ENCODE data around the gene CFAP74. TPM values are rescaled to one million over a fixed set of nuclear protein-coding genes. Genes with fewer than 3 reads are reported as not detected.

Gene CFAP74
- total RNA-seq, 1 experiment from 2014 or later = not detected

DNA sequence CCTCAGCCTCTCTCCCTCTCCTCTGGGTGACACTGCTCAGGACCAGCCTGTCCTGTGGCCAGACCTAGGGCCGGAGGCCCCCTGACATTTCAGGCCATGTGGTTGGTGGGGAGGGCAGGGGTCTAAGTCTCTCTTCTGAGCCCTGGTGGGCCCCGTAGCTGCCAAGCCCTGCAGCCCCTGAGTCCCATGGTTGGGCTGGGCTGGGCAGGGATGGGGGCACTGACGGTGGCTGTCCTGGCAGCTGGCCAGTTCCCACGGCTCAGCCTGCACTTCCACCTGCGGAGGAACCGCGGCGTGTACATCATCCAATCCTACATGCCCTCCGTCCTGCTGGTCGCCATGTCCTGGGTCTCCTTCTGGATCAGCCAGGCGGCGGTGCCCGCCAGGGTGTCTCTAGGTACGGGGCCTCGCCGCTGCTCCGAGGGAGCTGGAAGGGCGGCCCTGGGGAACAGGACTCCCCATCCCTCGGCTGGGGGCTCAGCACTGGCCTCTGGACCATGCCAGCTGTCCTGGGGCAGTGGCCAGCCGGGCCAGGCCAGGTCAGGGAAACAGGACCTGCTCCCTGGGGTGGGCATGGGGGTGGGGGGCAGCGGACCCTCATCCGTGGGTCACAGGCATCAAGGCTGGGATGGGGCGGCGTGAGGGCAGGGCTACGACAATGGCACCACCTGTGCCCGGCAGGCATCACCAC is 25.4 kb upstream of the CFAP74 start:
- H3K27me3 Mint-ChIP-seq (ENCODE audit: unreplicated experiment) = peaks cover 35% of the 10 kb centered on the region
- no peaks in the 10 kb centered on the region for H3K9me3 Mint-ChIP-seq (ENCODE audit: low read depth, unreplicated experiment)
- TF ChIP-seq, protein P1, sequence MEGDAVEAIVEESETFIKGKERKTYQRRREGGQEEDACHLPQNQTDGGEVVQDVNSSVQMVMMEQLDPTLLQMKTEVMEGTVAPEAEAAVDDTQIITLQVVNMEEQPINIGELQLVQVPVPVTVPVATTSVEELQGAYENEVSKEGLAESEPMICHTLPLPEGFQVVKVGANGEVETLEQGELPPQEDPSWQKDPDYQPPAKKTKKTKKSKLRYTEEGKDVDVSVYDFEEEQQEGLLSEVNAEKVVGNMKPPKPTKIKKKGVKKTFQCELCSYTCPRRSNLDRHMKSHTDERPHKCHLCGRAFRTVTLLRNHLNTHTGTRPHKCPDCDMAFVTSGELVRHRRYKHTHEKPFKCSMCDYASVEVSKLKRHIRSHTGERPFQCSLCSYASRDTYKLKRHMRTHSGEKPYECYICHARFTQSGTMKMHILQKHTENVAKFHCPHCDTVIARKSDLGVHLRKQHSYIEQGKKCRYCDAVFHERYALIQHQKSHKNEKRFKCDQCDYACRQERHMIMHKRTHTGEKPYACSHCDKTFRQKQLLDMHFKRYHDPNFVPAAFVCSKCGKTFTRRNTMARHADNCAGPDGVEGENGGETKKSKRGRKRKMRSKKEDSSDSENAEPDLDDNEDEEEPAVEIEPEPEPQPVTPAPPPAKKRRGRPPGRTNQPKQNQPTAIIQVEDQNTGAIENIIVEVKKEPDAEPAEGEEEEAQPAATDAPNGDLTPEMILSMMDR (IDR thresholded peaks at IDR 0.05; ENCODE audit: unreplicated experiment) = no peak
- CTCF ChIA-PET = no interaction called here
- no peak for DNase-seq
- no TSS peak for BruUV-seq (replicated peaks)
- no peak overlapping the region for H3K4me3 Mint-ChIP-seq (ENCODE audit: low read depth, unreplicated experiment)
- H3K4me1 Mint-ChIP-seq (ENCODE audit: low read depth, unreplicated experiment) = no peaks in the 10 kb centered on the region
- no peak overlapping the region for H3K27ac Mint-ChIP-seq (ENCODE audit: unreplicated experiment)
- intact Hi-C loops (cut with micrococcal nuclease; ENCODE audit: unreplicated experiment) = no loop called here
- no peaks in the 10 kb centered on the region for H3K36me3 Mint-ChIP-seq (ENCODE audit: insufficient read depth, unreplicated experiment)

DNA sequence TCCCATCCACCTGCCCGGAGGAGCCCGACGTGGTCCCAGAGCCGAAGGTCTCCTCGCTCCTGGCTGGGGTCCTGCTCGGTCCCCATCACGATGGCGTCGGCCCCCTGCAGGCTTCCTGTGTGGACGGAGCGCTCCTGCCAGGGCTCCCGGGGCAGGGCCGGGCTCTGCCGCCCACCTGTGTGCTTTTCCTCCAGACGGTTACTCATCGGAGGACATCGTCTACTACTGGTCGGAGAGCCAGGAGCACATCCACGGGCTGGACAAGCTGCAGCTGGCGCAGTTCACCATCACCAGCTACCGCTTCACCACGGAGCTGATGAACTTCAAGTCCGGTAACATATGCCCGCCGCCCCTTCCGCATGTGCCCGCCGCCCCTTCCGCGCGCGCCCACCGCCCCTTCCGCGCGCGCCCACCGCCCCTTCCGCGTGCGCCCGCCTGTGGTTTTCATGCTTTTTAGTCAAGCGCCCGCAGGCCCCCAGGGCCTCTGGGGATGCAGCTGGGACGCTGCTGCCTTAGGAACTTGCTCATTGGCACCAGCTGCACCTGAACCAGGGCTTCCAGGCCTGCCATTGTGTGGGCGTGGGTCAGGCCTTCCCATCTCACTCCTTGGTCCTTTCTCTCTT is 24.5 kb upstream of the CFAP74 start:
- Mint-ChIP-seq H3K4me1 (ENCODE audit: low read depth, unreplicated experiment) (no peaks in the 10 kb centered on the region), H3K27me3 (ENCODE audit: unreplicated experiment) (peaks cover 35% of the 10 kb centered on the region), H3K36me3 (ENCODE audit: insufficient read depth, unreplicated experiment) (no peaks in the 10 kb centered on the region), H3K27ac (ENCODE audit: unreplicated experiment) (no peak overlapping the region), H3K9me3 (ENCODE audit: low read depth, unreplicated experiment) (no peaks in the 10 kb centered on the region), H3K4me3 (ENCODE audit: low read depth, unreplicated experiment) (no peak overlapping the region)
- BruUV-seq (replicated peaks) = no TSS peak
- intact Hi-C loops (cut with micrococcal nuclease; ENCODE audit: unreplicated experiment) = no loop called here
- TF ChIP-seq, protein P1 (IDR thresholded peaks at IDR 0.05; ENCODE audit: unreplicated experiment) = no peak
- DNase-seq = no peak
- CTCF ChIA-PET = no interaction called here

DNA sequence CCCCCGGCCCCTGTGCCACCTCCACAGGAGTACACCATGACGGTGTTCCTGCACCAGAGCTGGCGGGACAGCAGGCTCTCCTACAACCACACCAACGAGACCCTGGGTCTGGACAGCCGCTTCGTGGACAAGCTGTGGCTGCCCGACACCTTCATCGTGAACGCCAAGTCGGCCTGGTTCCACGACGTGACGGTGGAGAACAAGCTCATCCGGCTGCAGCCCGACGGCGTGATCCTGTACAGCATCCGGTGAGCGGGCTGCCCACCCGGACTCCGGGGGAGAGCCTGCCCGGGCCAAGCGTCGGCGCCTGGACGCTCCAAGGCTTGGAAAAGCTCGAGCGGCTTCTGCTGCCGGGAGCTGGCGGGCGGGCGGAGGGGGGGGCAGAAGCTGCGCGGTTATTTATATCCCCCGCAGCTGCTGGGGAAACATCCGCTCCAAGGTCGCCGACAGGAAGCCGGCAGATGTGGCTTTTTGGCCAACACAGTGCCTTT is 21.9 kb upstream of the CFAP74 start:
- H3K27ac Mint-ChIP-seq (ENCODE audit: unreplicated experiment) = no peak overlapping the region
- H3K36me3 Mint-ChIP-seq (ENCODE audit: insufficient read depth, unreplicated experiment) = no peaks in the 10 kb centered on the region
- DNase-seq = no peak
- CTCF ChIA-PET = no interaction called here
- H3K9me3 Mint-ChIP-seq (ENCODE audit: low read depth, unreplicated experiment) = no peaks in the 10 kb centered on the region
- BruUV-seq (replicated peaks) = no TSS peak
- peaks cover 42% of the 10 kb centered on the region for H3K27me3 Mint-ChIP-seq (ENCODE audit: unreplicated experiment)
- H3K4me1 Mint-ChIP-seq (ENCODE audit: low read depth, unreplicated experiment) = no peaks in the 10 kb centered on the region
- intact Hi-C loops (cut with micrococcal nuclease; ENCODE audit: unreplicated experiment) = no loop called here
- H3K4me3 Mint-ChIP-seq (ENCODE audit: low read depth, unreplicated experiment) = no peak overlapping the region
- TF ChIP-seq, protein P1 (IDR thresholded peaks at IDR 0.05; ENCODE audit: unreplicated experiment) = no peak

DNA sequence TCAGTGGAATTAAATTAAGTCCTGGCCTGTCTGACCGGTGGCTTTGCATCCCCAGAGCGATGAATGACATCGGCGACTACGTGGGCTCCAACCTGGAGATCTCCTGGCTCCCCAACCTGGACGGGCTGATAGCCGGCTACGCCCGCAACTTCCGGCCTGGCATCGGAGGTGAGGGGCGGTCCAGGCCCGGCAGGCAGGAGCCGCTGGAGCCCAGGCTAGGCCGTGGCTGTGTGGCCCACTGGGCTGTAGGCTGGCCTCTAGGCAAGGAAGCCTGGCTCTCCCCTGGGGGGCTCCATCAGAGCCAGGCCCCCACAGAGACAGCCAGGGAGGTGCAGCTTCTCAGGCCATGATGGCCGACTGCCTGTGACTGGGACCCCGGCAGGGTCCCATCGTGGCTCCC is 21.3 kb upstream of the CFAP74 start:
- H3K4me1 Mint-ChIP-seq (ENCODE audit: low read depth, unreplicated experiment) = no peaks in the 10 kb centered on the region
- TF ChIP-seq, protein P1 (IDR thresholded peaks at IDR 0.05; ENCODE audit: unreplicated experiment) = no peak
- no peaks in the 10 kb centered on the region for H3K36me3 Mint-ChIP-seq (ENCODE audit: insufficient read depth, unreplicated experiment)
- no peak for DNase-seq
- H3K27ac Mint-ChIP-seq (ENCODE audit: unreplicated experiment) = no peak overlapping the region
- no TSS peak for BruUV-seq (replicated peaks)
- CTCF ChIA-PET = no interaction called here
- peaks cover 46% of the 10 kb centered on the region for H3K27me3 Mint-ChIP-seq (ENCODE audit: unreplicated experiment)
- intact Hi-C loops (cut with micrococcal nuclease; ENCODE audit: unreplicated experiment) = no loop called here
- no peak overlapping the region for H3K4me3 Mint-ChIP-seq (ENCODE audit: low read depth, unreplicated experiment)
- no peaks in the 10 kb centered on the region for H3K9me3 Mint-ChIP-seq (ENCODE audit: low read depth, unreplicated experiment)

Measured in Calu3 (cell line).